SK-N-SH (cell line): ENCODE results near the gene TMEM94.

Experiments
- EZH2phosphoT487 ChIP-seq: fragments of 200-600 bp; sonication (generic); IDR thresholded peaks from 2 replicates; pipeline ENCODE4 v1.6.1; 2017; ENCODE audit warnings: low read depth, mixed run types, mild to moderate bottlenecking, antibody characterized with exemption, moderate library complexity, borderline replicate concordance
- MXI1 ChIP-seq: IDR thresholded peaks from 2 replicates; pipeline ENCODE4 v1.6.1; 2012; ENCODE audit warnings: mild to moderate bottlenecking, low read depth, low read length, improper control_type of control experiment
- POLR2AphosphoS5 ChIP-seq: IDR thresholded peaks from 2 replicates; pipeline ENCODE4 v1.6.1; 2012; ENCODE audit warnings: low read depth, low read length
- SIN3A ChIP-seq: IDR thresholded peaks from 2 replicates; pipeline ENCODE4 v1.6.1; 2012; ENCODE audit warnings: low read depth, mild to moderate bottlenecking, low read length, moderate library complexity, borderline replicate concordance
- TF ChIP-seq, protein P1 (sequence below): IDR thresholded peaks from 2 replicates; pipeline ENCODE4 v1.4.0; 2012; ENCODE audit warnings: low read depth
- TF ChIP-seq, protein P2 (sequence below): fragments of 200-600 bp; sonication (generic); IDR thresholded peaks from 2 replicates; pipeline ENCODE4 v1.6.1; 2017; ENCODE audit warnings: antibody characterized with exemption, mild to moderate bottlenecking, moderate library complexity

DNA sequence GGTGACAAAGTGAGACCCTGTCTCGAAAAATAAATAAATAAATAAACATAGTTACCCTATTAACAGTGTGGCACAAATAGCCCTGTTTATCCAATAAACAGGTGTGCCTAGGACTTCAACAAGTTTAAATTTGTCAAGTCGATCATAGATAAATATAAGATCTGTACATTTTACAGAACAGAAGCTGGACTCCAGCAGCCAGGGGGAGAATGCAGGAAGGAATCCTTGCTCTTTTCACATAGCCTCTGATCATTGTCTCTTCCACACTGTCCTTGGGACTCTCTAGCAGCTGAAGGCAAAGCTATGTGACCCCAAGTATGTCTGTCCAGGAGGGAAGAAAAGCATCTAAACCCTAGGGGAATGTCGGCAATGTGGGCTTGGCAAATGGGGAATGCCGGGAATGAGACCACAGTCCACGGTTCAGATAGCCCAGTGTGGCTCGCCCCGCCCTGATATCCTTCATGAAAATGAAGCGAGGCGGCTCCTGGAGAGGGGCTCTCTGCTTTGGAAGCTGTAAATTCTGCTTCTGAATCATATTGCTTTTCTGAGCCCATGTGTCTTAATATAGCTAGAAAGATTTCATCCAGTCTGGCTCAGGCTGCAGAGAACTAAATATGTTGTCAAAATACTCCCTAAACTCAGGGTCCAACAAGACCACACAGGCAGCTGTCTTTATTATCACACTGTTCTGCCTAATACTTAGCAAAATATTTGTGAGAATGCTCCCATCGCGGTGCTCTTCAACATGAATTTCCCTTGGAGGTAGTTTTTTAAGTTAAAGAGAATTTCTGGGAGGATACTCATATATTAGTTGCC, 26.1 kb upstream of the TMEM94 start:
- TF ChIP-seq SIN3A (no peak), MXI1 (no peak), EZH2phosphoT487 (no peak), POLR2AphosphoS5 (no peak)
- TF ChIP-seq, protein P1, sequence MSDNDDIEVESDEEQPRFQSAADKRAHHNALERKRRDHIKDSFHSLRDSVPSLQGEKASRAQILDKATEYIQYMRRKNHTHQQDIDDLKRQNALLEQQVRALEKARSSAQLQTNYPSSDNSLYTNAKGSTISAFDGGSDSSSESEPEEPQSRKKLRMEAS = no peak
- TF ChIP-seq, protein P2, sequence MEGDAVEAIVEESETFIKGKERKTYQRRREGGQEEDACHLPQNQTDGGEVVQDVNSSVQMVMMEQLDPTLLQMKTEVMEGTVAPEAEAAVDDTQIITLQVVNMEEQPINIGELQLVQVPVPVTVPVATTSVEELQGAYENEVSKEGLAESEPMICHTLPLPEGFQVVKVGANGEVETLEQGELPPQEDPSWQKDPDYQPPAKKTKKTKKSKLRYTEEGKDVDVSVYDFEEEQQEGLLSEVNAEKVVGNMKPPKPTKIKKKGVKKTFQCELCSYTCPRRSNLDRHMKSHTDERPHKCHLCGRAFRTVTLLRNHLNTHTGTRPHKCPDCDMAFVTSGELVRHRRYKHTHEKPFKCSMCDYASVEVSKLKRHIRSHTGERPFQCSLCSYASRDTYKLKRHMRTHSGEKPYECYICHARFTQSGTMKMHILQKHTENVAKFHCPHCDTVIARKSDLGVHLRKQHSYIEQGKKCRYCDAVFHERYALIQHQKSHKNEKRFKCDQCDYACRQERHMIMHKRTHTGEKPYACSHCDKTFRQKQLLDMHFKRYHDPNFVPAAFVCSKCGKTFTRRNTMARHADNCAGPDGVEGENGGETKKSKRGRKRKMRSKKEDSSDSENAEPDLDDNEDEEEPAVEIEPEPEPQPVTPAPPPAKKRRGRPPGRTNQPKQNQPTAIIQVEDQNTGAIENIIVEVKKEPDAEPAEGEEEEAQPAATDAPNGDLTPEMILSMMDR = no peak
